HG02588 (cell line): ENCODE measurements around the gene TRH.

Experiments used
- ATAC-seq: cut with Tn5 transposase; IDR thresholded peaks from one replicate; pipeline ENCODE4 v1.9.1; 2021; ENCODE audit warnings: mild to moderate bottlenecking, moderate library complexity; ENCODE audit not compliant: unreplicated experiment

Gene TRH, protein sequence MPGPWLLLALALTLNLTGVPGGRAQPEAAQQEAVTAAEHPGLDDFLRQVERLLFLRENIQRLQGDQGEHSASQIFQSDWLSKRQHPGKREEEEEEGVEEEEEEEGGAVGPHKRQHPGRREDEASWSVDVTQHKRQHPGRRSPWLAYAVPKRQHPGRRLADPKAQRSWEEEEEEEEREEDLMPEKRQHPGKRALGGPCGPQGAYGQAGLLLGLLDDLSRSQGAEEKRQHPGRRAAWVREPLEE

DNA sequence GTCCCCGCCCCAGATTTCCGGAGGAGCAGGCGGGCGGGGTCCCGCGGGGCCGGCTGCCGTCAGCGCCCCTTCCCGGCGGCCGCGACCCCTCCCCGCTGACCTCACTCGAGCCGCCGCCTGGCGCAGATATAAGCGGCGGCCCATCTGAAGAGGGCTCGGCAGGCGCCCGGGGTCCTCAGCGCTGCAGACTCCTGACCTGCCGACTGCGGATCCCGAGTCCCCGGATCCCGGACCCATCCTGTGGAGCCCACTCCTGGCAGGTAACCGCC is at the start of gene TRH:
Gene TRH, plus strand, starts transcription at position 157 of the 269 bp plus-strand sequence. CDS start 1,097 bp downstream, outside the sequence.
- ATAC-seq: no peak

- no peak for ATAC-seq
Measured at GRCh38 chr3:129927072-129927471, 47.4 kb upstream of the TRH start.

DNA sequence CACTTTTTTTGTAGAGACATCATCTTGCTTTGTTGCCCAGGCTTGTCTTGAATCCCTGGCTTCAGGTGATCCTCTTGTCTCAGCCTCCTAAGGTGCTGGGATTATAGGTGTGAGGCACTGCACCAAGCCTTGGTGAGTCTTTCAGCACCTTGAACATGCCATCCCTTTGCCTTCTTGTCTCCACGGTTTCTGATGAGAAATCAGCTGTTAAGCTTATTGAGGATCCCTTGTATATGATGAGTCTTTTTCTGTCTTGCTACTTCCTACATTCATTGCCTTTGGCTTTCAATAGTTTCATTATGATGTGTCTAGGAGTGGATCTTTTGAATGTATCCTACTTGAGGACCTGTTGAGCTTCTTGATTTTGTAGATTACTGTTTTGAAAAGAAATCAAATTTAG is 45.1 kb upstream of the TRH start:
- no peak for ATAC-seq

DNA sequence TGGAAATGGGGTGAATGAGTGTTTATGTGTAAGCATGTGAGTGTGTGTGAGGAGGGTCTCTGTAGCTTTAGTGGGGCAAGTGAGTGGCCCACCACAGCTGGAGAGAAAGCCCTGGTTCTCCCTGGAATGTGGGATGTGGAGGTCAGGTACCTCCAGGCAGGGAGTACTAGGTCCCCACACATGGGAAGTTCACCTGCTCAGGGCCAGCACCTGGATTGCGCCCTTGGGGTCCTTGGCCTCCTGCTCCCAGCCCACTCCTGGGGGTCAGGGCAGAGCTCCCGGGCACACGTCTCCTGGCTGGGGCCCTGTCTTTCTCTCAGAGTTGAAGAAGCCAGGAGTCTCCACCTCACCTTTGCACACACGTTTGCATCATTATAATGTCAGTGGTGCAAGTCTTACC is 41.0 kb upstream of the TRH start:
- no peak for ATAC-seq

GRCh38 chr3:129934234-129935123 is 40.0 kb upstream of the TRH start:
- no peak for ATAC-seq

GRCh38 chr3:129936757-129937156 is 37.8 kb upstream of the TRH start:
- no peak for ATAC-seq

DNA sequence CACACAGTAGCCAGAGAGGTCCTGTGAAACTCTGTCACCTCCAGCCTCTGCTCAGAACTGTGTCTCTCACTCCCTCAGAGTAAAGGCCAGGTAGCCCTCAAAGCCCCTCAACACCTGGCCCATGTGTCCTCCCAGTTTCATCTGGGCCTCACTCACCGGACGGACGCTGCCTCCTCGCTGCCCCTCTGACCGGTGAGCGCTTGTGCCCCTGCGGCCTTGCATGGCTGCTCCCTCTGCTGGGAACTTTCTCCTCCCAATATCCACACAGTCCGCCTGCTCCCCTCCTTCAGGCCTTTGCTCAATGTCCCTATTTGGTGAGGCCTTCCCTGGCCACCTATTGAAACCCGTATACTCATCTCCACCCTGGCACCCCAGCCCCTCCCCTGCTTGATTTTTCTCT is 36.8 kb upstream of the TRH start:
- ATAC-seq: no peak

GRCh38 chr3:129938140-129938930 is 36.2 kb upstream of the TRH start:
- no peak for ATAC-seq

GRCh38 chr3:129940086-129940485 is 34.4 kb upstream of the TRH start:
- no peak for ATAC-seq

- ATAC-seq: no peak
Measured at GRCh38 chr3:129942296-129942695, 32.2 kb upstream of the TRH start.

GRCh38 chr3:129943020-129943419 is 31.5 kb upstream of the TRH start:
- no peak for ATAC-seq

- ATAC-seq: no peak
Measured at GRCh38 chr3:129944709-129945108, 29.8 kb upstream of the TRH start.

- no peak for ATAC-seq
Measured at GRCh38 chr3:129947538-129948240, 26.8 kb upstream of the TRH start.

- no peak for ATAC-seq
Measured at GRCh38 chr3:129950318-129951046, 24.0 kb upstream of the TRH start.

- ATAC-seq: no peak
Measured at GRCh38 chr3:129952556-129953355, 21.8 kb upstream of the TRH start.

DNA sequence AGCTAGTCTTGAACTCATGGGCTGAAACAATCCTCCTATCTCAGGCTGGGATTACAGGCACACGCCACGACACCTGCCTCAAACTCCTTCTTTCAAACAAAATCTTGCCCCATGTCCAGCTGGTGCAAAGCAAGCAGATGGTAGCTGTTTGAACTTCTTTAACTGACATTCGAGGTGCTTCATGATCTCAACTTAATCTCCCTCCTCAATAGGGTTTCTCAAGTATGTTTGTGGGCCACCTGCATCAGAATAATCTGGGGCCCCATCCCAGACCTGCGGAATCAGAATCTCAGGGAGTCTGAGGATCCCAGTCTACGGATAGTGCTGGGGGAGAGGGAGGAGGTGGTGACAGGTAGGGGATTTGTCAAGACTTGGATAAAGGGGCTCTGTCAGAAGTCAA is 20.9 kb upstream of the TRH start:
- no peak for ATAC-seq

DNA sequence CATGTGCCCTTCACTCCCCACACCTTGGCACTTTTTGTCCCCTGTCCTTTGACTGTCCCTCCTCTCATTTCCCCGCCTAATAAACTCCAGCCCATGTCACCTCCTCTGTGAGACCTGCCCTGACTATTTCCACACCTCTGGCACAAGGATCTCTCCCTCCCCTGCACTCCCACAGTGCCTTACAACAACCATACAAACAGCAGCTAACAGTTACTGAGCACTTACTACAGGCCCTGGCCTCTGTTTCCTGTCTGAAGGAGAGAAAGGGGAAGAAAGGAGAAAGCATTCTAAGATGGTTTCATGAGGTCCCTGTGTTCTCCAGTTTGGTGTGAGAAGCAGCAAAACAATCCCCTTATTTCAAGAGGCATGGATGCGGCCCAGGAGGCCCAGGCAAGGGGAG is 20.0 kb upstream of the TRH start:
- ATAC-seq: no peak

DNA sequence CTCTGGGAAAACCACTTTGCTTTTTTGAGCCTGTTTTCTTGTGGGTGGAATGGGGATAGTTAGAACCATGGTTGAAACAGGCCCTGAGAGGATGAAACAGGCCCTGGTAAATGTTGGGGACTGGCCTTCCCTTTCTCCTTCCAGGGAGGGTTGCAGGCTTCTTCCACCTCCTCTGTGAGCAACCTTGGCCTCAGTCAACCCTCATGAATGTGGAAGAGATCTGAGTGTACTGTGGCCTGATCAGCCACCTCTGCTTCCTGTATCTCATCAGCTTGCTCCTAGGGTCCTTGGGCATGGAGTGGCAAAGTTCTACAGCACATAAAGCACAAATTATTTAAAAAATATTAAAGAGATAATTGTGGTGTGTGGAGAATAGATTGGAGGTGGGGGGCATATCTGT is 17.6 kb upstream of the TRH start:
- no peak for ATAC-seq

- ATAC-seq: no peak
Measured at GRCh38 chr3:129958755-129959154, 15.8 kb upstream of the TRH start.

DNA sequence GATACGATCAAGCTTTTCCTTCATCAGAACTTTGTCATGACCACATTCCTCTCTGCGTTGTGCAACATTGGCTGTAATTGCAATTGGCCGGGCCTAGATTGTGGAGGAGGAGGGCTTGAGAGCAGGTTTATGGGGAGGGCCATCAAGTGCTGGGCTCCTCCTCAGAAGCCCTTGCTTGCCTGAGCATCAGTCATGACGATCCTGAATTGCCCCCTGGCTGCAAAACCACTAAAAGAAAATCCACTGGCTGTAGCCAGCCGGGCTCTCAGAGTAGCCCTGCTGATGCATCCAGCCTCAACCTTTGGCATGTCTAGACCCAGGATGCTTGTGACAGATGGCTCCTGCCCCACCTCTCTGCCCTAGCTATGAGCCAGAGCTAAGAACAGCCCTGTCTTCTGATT is 13.4 kb upstream of the TRH start:
- no peak for ATAC-seq
